HCT116 (cell line): Measurements from ENCODE around the gene GALNT17. TPM values are rescaled to one million over a fixed set of nuclear protein-coding genes. Genes with fewer than 3 reads are reported as not detected.

ENCODE experiments used
- ATAC-seq: fragments of 200-7000 bp; cut with Tn5 transposase; 2 replicates; pipeline ENCODE4 v1.9.1; 2020; ENCODE audit warnings: mild to moderate bottlenecking, moderate library complexity
- BruUV-seq: library from RNA; stranded (reverse); fragments of 400-500 nt; replicated peaks from 2 replicates; lab custom pipeline; 2021; lab: Mats Ljungman, UMichigan
- CTCF ChIA-PET: fragments of 300-600 bp; sonication (Branson Sonifier 250); formaldehyde crosslinking; loops from one replicate; lab custom pipeline; 2021; ENCODE audit warnings: antibody characterized with exemption; lab: Charles Lee
- POLR2A ChIA-PET: fragments of 300-600, 350-600 bp; sonication (Branson Sonifier 250); formaldehyde crosslinking; loops from one replicate; lab custom pipeline; 2021; ENCODE audit warnings: antibody characterized with exemption; lab: Charles Lee
- RAD21 ChIA-PET, 2 experiments: fragments of 300-600 bp; sonication (Branson Sonifier 250); formaldehyde crosslinking; loops; one replicate each; lab custom pipeline; 2023; ENCODE audit warnings: low total read pairs in 2 of 2; ENCODE audit not compliant: uncharacterized antibody in 2 of 2, unreplicated experiment in 2 of 2, low non-redundant PET in 1 of 2; lab: Charles Lee
- DNase-seq: peaks from one replicate; pipeline ENCODE4 v3.0.0-alpha.2; 2010; ENCODE audit warnings: low read depth, low spot score
- H2AFZ ChIP-seq: fragments of 200-600 bp; shearing (Covaris generic), sonication (generic); 2 replicates; pipeline ENCODE4 v1.6.1; 2017; ENCODE audit warnings: low read depth, mixed run types, mixed read lengths, antibody characterized with exemption, low read length; ENCODE audit not compliant: poor library complexity, severe bottlenecking
- H3K27ac ChIP-seq: 2 replicates; pipeline ENCODE4 v1.5.1; 2012; ENCODE audit warnings: low read depth, low read length
- H3K27me3 ChIP-seq: fragments of 200-600 bp; sonication (generic); 2 replicates; pipeline ENCODE4 v1.6.1; 2016; ENCODE audit warnings: mixed run types, low read length, mixed read lengths; ENCODE audit not compliant: insufficient read depth
- H3K36me3 ChIP-seq, 2 experiments: fragments of 200-500 bp in 1 of 2; fragments of 200-600 bp in 1 of 2; sonication (Bioruptor generic) in 1 of 2; sonication (generic) in 1 of 2; 2 replicates each; pipeline versions ENCODE4 v1.5.1 to v1.6.1; 2014 to 2016; ENCODE audit warnings: low read length in 2 of 2, inconsistent platforms in 1 of 2, mixed read lengths in 1 of 2, mixed run types in 1 of 2; ENCODE audit not compliant: insufficient read depth in 2 of 2, control insufficient read depth in 1 of 2
- H3K4me1 ChIP-seq, 2 experiments: fragments of 200-600 bp in 1 of 2; sonication (generic) in 1 of 2; 2 replicates each; pipeline versions ENCODE4 v1.5.1 to v1.6.1; 2012 to 2017; ENCODE audit warnings: low read length in 2 of 2, inconsistent platforms in 1 of 2, mild to moderate bottlenecking in 1 of 2, mixed read lengths in 1 of 2, mixed run types in 1 of 2, moderate library complexity in 1 of 2; ENCODE audit not compliant: insufficient read depth in 2 of 2, control insufficient read depth in 1 of 2
- H3K4me2 ChIP-seq: fragments of 200-600 bp; sonication (generic); 2 replicates; pipeline ENCODE4 v1.6.1; 2017; ENCODE audit warnings: mixed run types, low read length, mixed read lengths
- H3K4me3 ChIP-seq, 2 experiments: fragments of 200-600 bp in 1 of 2; sonication (generic) in 1 of 2; replicated peaks in 1 of 2; 2 replicates each; pipeline ENCODE4 v1.5.1; 2011 to 2016; ENCODE audit warnings: low read length in 2 of 2, control low read depth in 1 of 2, low read depth in 1 of 2, mild to moderate bottlenecking in 1 of 2, mixed read lengths in 1 of 2, mixed run types in 1 of 2
- H3K79me2 ChIP-seq: fragments of 200-600 bp; sonication (generic); 2 replicates; pipeline ENCODE4 v1.6.1; 2017; ENCODE audit warnings: mild to moderate bottlenecking, mixed run types, low read length, moderate library complexity, mixed read lengths; ENCODE audit not compliant: insufficient read depth
- H3K9ac ChIP-seq: fragments of 200-600 bp; sonication (generic); 2 replicates; pipeline ENCODE4 v1.6.1; 2016; ENCODE audit warnings: low read length, mixed read lengths
- H3K9me2 ChIP-seq: fragments of 200-600 bp; sonication (generic), shearing (Covaris generic); 2 replicates; pipeline ENCODE4 v1.6.1; 2017; ENCODE audit warnings: mixed run types, mild to moderate bottlenecking, moderate library complexity; ENCODE audit not compliant: insufficient read depth
- H3K9me3 ChIP-seq, 2 experiments: fragments of 200-500 bp in 1 of 2; fragments of 200-600 bp in 1 of 2; sonication (Bioruptor generic) in 1 of 2; sonication (generic) in 1 of 2; 2 replicates each; pipeline ENCODE4 v1.6.1; 2014 to 2017; ENCODE audit warnings: low read length in 2 of 2, mixed read lengths in 2 of 2, inconsistent platforms in 1 of 2, low read depth in 1 of 2, mild to moderate bottlenecking in 1 of 2, mixed run types in 1 of 2, moderate library complexity in 1 of 2; ENCODE audit not compliant: control insufficient read depth in 1 of 2, insufficient read depth in 1 of 2
- H4K20me1 ChIP-seq: fragments of 200-600 bp; sonication (generic), shearing (Covaris generic); 2 replicates; pipeline ENCODE4 v1.6.1; 2017; ENCODE audit warnings: mixed run types, mild to moderate bottlenecking, moderate library complexity; ENCODE audit not compliant: insufficient read depth
- ATF3 ChIP-seq: IDR thresholded peaks from 2 replicates; pipeline ENCODE4 v1.6.1; 2012
- CEBPB ChIP-seq: IDR thresholded peaks from 2 replicates; pipeline ENCODE4 v1.6.1; 2012; ENCODE audit warnings: low read depth
- EGR1 ChIP-seq: IDR thresholded peaks from 2 replicates; pipeline ENCODE4 v1.6.1; 2012; ENCODE audit warnings: low read depth
- ELF1 ChIP-seq: IDR thresholded peaks from 2 replicates; pipeline ENCODE4 v1.6.1; 2012; ENCODE audit warnings: low read depth, borderline replicate concordance
- EZH2 ChIP-seq: fragments of 200-600 bp; sonication (generic); IDR thresholded peaks from 2 replicates; pipeline ENCODE4 v1.6.1; 2017; ENCODE audit warnings: antibody characterized with exemption, mixed run types
- FOSL1 ChIP-seq: IDR thresholded peaks from 2 replicates; pipeline ENCODE4 v1.6.1; 2012; ENCODE audit warnings: low read depth
- JUND ChIP-seq: IDR thresholded peaks from 2 replicates; pipeline ENCODE4 v1.6.1; 2012
- POLR2AphosphoS5 ChIP-seq: IDR thresholded peaks from 2 replicates; pipeline ENCODE4 v1.6.1; 2011; ENCODE audit warnings: mild to moderate bottlenecking, low read depth, low read length, moderate library complexity
- RAD21 ChIP-seq: IDR thresholded peaks from 2 replicates; pipeline ENCODE4 v1.6.1; 2012; ENCODE audit warnings: low read depth, mild to moderate bottlenecking
- REST ChIP-seq: IDR thresholded peaks from 2 replicates; pipeline ENCODE4 v1.6.1; 2012; ENCODE audit warnings: low read depth
- SP1 ChIP-seq: IDR thresholded peaks from 2 replicates; pipeline ENCODE4 v1.6.1; 2012; ENCODE audit warnings: low read depth
- SRF ChIP-seq: IDR thresholded peaks from 2 replicates; pipeline ENCODE4 v1.6.1; 2012; ENCODE audit warnings: low read depth
- YY1 ChIP-seq: IDR thresholded peaks from 2 replicates; pipeline ENCODE4 v1.6.1; 2011; ENCODE audit warnings: low read length, low read depth, moderate library complexity, mild to moderate bottlenecking; ENCODE audit not compliant: insufficient replicate concordance; ENCODE audit errors: extremely low read depth
- ZBTB33 ChIP-seq: IDR thresholded peaks from 2 replicates; pipeline ENCODE4 v1.6.1; 2011; ENCODE audit warnings: mild to moderate bottlenecking, low read length, moderate library complexity; ENCODE audit not compliant: insufficient replicate concordance; ENCODE audit errors: extremely low read depth
- ZFX ChIP-seq: fragments of 450-650 bp; IDR thresholded peaks from 2 replicates; pipeline ENCODE4 v1.6.1; 2017
- ZNF274 ChIP-seq: fragments of 200-500 bp; sonication (Bioruptor generic); IDR thresholded peaks from 2 replicates; pipeline ENCODE4 v1.6.1; 2014; ENCODE audit warnings: mild to moderate bottlenecking, low read depth, low read length, inconsistent platforms
- intact Hi-C: fragments of 100-400 bp; cut with micrococcal nuclease; formaldehyde crosslinking; loops from 2 replicates; pipeline ENCODE4 v1.10.0; 2022
- total RNA-seq: library from RNA; stranded (reverse); gene quantifications from one replicate; pipeline ENCODE4 v1.2.1, GENCODE V29; 2021; ENCODE audit not compliant: unreplicated experiment

GALNT17 gene
- total RNA-seq, 1 experiment from 2014 or later = not detected

GRCh38 chr7:71544816-71545215 is 412.9 kb downstream of the GALNT17 start:
- Histone ChIP-seq H3K9me3 (peaks cover 0 to 8% of the 10 kb centered on the region in 2 experiments; a peak in 2 of 4 replicates), H3K4me3 (no peak overlapping the region), H3K36me3 (no peaks in the 10 kb centered on the region), H2AFZ (no peak overlapping the region), H3K27me3 (no peaks in the 10 kb centered on the region), H3K9ac (no peak overlapping the region), H3K79me2 (no peaks in the 10 kb centered on the region), H3K27ac (no peak overlapping the region), H3K9me2 (no peaks in the 10 kb centered on the region), H4K20me1 (no peaks in the 10 kb centered on the region), H3K4me1 (no peaks in the 10 kb centered on the region), H3K4me2 (no peak overlapping the region)
- RAD21 ChIA-PET = no interaction called here
- CTCF ChIA-PET = no interaction called here
- DNase-seq (no peak), ATAC-seq (no peak)
- intact Hi-C loops = no loop called here
- BruUV-seq = no TSS peak
- TF ChIP-seq ELF1 (no peak), ZNF274 (no peak), YY1 (no peak), REST (no peak), ATF3 (no peak), SP1 (no peak), ZBTB33 (no peak), FOSL1 (no peak), SRF (no peak), ZFX (no peak), EGR1 (no peak), POLR2AphosphoS5 (no peak), CEBPB (no peak), JUND (no peak), EZH2 (no peak), RAD21 (no peak)
- POLR2A ChIA-PET = no interaction called here
